ENCODE measurements around the gene MLIP. TPM values are rescaled to one million over a fixed set of nuclear protein-coding genes. Genes with fewer than 3 reads are reported as not detected.

The MLIP gene
- total and polyA plus RNA-seq, 4 donors: 2.0 to 6.0 (median 3.2) TPM

DNA sequence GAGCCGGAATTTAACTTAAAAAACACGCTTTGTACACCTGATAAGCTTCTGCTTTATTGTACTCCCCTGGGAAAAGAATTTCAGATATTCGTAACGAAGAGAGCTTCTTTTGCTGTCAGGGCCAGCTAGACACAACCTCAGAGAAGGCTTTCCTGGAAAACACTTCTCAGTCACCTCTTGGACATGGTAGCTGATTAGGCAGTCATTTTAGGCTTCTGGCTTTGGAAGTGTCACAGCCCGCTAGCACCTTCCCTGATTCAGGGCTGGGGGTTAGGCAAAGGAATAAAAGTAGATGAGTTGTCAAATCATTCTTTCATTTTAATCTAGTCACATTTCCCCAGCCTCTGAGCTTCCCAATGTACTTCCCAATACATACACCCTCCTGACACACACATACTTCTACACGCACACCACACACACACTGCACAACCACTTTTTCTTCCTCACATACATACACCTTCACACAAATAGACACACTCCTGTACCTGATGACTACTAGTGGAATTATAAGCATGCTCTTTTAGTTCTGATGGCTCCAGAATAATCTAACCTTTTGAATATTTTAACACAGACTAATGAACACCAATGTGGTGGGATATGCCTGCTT is 162.1 kb downstream of the MLIP start (continued):
- TF ChIP-seq, protein P1, sequence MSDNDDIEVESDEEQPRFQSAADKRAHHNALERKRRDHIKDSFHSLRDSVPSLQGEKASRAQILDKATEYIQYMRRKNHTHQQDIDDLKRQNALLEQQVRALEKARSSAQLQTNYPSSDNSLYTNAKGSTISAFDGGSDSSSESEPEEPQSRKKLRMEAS (IDR thresholded peaks at IDR 0.05): no peak

DNA sequence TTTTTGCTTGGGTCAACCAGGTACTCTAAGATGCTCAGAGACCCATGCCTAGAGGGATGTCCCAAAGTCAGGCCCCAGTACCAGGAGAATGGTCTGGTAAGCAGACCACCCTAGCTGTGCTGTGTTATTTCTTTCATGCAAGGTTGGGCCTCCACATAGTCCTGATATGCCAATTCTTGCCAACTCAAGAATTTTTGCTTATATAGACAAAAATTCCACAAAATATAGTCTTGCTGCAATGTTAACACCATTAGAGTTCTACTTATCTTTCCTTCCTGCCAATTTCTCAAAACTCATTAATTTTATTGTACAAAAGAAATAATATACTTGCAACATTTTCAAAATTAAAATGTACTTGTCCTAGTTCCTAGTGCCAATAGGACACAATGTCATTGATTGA is 163.1 kb downstream of the MLIP start:
- H3K27me3 ChIP-seq (ENCODE audit: control insufficient read depth in 4 of 4, insufficient read depth in 4 of 4, low read length in 3 of 4): no peaks in the 10 kb centered on the region
- no peaks in the 10 kb centered on the region for H3K4me1 ChIP-seq (ENCODE audit: control insufficient read depth in 4 of 4, insufficient read depth in 4 of 4, low read length in 3 of 4)
- H3K27ac ChIP-seq (ENCODE audit: low read depth in 1 of 2, low read length in 2 of 2): no peak overlapping the region
- no peaks in the 10 kb centered on the region for H3K36me3 ChIP-seq (ENCODE audit: control insufficient read depth in 4 of 4, insufficient read depth in 3 of 4, low read depth in 1 of 4, low read length in 3 of 4)
- no peak overlapping the region for H3K9ac ChIP-seq (ENCODE audit: low read depth in 1 of 2, low read length in 2 of 2)
- no peak for DNase-seq (ENCODE audit: low spot score)
- TF ChIP-seq, protein P2, sequence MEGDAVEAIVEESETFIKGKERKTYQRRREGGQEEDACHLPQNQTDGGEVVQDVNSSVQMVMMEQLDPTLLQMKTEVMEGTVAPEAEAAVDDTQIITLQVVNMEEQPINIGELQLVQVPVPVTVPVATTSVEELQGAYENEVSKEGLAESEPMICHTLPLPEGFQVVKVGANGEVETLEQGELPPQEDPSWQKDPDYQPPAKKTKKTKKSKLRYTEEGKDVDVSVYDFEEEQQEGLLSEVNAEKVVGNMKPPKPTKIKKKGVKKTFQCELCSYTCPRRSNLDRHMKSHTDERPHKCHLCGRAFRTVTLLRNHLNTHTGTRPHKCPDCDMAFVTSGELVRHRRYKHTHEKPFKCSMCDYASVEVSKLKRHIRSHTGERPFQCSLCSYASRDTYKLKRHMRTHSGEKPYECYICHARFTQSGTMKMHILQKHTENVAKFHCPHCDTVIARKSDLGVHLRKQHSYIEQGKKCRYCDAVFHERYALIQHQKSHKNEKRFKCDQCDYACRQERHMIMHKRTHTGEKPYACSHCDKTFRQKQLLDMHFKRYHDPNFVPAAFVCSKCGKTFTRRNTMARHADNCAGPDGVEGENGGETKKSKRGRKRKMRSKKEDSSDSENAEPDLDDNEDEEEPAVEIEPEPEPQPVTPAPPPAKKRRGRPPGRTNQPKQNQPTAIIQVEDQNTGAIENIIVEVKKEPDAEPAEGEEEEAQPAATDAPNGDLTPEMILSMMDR (IDR thresholded peaks at IDR 0.05; ENCODE audit: low read depth, low read length, missing input control): no peak
- TF ChIP-seq, protein P3, sequence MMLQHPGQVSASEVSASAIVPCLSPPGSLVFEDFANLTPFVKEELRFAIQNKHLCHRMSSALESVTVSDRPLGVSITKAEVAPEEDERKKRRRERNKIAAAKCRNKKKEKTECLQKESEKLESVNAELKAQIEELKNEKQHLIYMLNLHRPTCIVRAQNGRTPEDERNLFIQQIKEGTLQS (IDR thresholded peaks at IDR 0.05): no peak
- TF ChIP-seq, protein P1 (IDR thresholded peaks at IDR 0.05): no peak
- TF ChIP-seq EGR1 (IDR thresholded peaks at IDR 0.05; ENCODE audit: low read depth in 2 of 2) (no peak), GABPA (IDR thresholded peaks at IDR 0.05 in 1 of 2, conservative IDR thresholded peaks at IDR 0.05 in 1 of 2) (no peak), FOXA2 (IDR thresholded peaks at IDR 0.05) (no peak), RAD21 (IDR thresholded peaks at IDR 0.05) (no peak), TAF1 (conservative IDR thresholded peaks at IDR 0.05) (no peak)
- TF ChIP-seq, protein P4, sequence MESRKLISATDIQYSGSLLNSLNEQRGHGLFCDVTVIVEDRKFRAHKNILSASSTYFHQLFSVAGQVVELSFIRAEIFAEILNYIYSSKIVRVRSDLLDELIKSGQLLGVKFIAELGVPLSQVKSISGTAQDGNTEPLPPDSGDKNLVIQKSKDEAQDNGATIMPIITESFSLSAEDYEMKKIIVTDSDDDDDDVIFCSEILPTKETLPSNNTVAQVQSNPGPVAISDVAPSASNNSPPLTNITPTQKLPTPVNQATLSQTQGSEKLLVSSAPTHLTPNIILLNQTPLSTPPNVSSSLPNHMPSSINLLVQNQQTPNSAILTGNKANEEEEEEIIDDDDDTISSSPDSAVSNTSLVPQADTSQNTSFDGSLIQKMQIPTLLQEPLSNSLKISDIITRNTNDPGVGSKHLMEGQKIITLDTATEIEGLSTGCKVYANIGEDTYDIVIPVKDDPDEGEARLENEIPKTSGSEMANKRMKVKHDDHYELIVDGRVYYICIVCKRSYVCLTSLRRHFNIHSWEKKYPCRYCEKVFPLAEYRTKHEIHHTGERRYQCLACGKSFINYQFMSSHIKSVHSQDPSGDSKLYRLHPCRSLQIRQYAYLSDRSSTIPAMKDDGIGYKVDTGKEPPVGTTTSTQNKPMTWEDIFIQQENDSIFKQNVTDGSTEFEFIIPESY (IDR thresholded peaks at IDR 0.05): no peak
- no peak overlapping the region for H3K4me3 ChIP-seq (ENCODE audit: low read depth in 1 of 3, low read length in 3 of 3)
- no peaks in the 10 kb centered on the region for H3K9me3 ChIP-seq (ENCODE audit: control insufficient read depth in 4 of 4, low read length in 3 of 4)

DNA sequence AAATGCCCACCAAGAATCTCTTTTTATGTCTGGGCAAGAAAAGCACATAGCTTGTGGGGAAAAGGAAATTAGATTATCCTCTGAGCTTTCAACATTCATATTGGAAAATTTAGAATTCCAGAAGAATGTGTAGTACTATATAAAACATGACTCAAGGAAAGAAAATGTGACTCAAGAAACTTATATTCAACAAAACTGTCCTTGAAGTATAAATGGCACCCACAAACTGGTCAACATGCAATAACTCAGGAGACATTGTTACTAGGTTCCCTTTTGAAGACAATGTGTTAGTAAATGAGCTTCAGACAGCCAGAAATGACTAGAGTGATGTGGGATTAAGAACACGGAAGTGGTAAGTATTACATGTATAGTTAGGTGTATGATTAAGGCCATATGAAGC is 170.9 kb downstream of the MLIP start:
- TF ChIP-seq RXRA (IDR thresholded peaks at IDR 0.05) (no peak), JUND (IDR thresholded peaks at IDR 0.05) (no peak), TAF1 (conservative IDR thresholded peaks at IDR 0.05) (no peak), NR2F2 (IDR thresholded peaks at IDR 0.05) (no peak), EGR1 (IDR thresholded peaks at IDR 0.05; ENCODE audit: low read depth in 2 of 2) (no peak), FOXA1 (IDR thresholded peaks at IDR 0.05) (no peak)
- TF ChIP-seq, protein P2 (IDR thresholded peaks at IDR 0.05; ENCODE audit: low read depth, low read length, missing input control): no peak
- TF ChIP-seq, protein P4 (IDR thresholded peaks at IDR 0.05): no peak
- H3K27ac ChIP-seq (ENCODE audit: low read depth in 1 of 2, low read length in 2 of 2): no peak overlapping the region
- 95% methylated on average over 1 of the region's 1 CpG for WGBS
- no peak overlapping the region for H3K4me3 ChIP-seq (ENCODE audit: low read depth in 1 of 3, low read length in 3 of 3)
- DNase-seq (ENCODE audit: low spot score): no peak
- no peaks in the 10 kb centered on the region for H3K27me3 ChIP-seq (ENCODE audit: control insufficient read depth in 4 of 4, insufficient read depth in 4 of 4, low read length in 3 of 4)
- H3K36me3 ChIP-seq (ENCODE audit: control insufficient read depth in 4 of 4, insufficient read depth in 3 of 4, low read depth in 1 of 4, low read length in 3 of 4): no peaks in the 10 kb centered on the region
- no peak overlapping the region for H3K9ac ChIP-seq (ENCODE audit: low read depth in 1 of 2, low read length in 2 of 2)
- H3K4me1 ChIP-seq (ENCODE audit: control insufficient read depth in 4 of 4, insufficient read depth in 4 of 4, low read length in 3 of 4): no peaks in the 10 kb centered on the region
- no peaks in the 10 kb centered on the region for H3K9me3 ChIP-seq (ENCODE audit: control insufficient read depth in 4 of 4, low read length in 3 of 4)
